IMR-90 (cell line): ENCODE measurements around the gene NKX2-3. TPM values are rescaled to one million over a fixed set of nuclear protein-coding genes. Genes with fewer than 3 reads are reported as not detected.

Experiments used
- ATAC-seq: fragments of 200-7000 bp; cut with Tn5 transposase; 2 replicates; pipeline ENCODE4 v1.9.1; 2020; ENCODE audit warnings: low read depth, mild to moderate bottlenecking, moderate library complexity
- BruUV-seq: library from RNA; stranded (reverse); fragments of 400-500 nt; replicated peaks from 2 replicates; lab custom pipeline; 2021; lab: Mats Ljungman, UMichigan
- CTCF ChIA-PET: fragments of 300-600 bp; formaldehyde crosslinking; extraction: SDS; loops from one replicate; lab custom pipeline; 2021; ENCODE audit warnings: antibody characterized with exemption; lab: Yijun Ruan, JAX
- POLR2A ChIA-PET: fragments of 300-600 bp; sonication (Branson Sonifier 250); formaldehyde crosslinking; loops from one replicate; lab custom pipeline; 2022; ENCODE audit warnings: antibody characterized with exemption; ENCODE audit not compliant: unreplicated experiment; lab: Charles Lee
- DNase-seq: peaks from one replicate; pipeline ENCODE4 v3.0.0; 2013
- H2AFZ ChIP-seq: replicated peaks from 2 replicates; pipeline ENCODE3; 2013; ENCODE audit warnings: low read length, mild to moderate bottlenecking; ENCODE audit not compliant: poor library complexity
- H2AK5ac ChIP-seq: 2 replicates; pipeline ENCODE4 v1.6.1; 2013; ENCODE audit warnings: low read depth, low read length, inconsistent platforms
- H2AK9ac ChIP-seq: replicated peaks from 2 replicates; pipeline ENCODE3; 2013; ENCODE audit warnings: mild to moderate bottlenecking, low read depth, low read length, moderate library complexity; ENCODE audit not compliant: poor library complexity
- H2BK120ac ChIP-seq: 2 replicates; pipeline ENCODE4 v1.6.1; 2013; ENCODE audit warnings: low read depth, low read length, inconsistent platforms
- H2BK15ac ChIP-seq: 3 replicates; pipeline ENCODE4 v1.6.1; 2013; ENCODE audit warnings: low read depth, low read length, inconsistent platforms
- H2BK20ac ChIP-seq: 2 replicates; pipeline ENCODE4 v1.6.1; 2013; ENCODE audit warnings: low read depth, mild to moderate bottlenecking, inconsistent platforms, low read length, moderate library complexity
- H2BK5ac ChIP-seq: 2 replicates; pipeline ENCODE4 v1.6.1; 2013; ENCODE audit warnings: mild to moderate bottlenecking, low read depth, low read length, inconsistent platforms; ENCODE audit not compliant: poor library complexity, severe bottlenecking
- H3K14ac ChIP-seq: replicated peaks from 2 replicates; pipeline ENCODE4 v1.6.1; 2013; ENCODE audit warnings: low read depth, low read length, inconsistent platforms
- H3K18ac ChIP-seq: 2 replicates; pipeline ENCODE4 v1.6.1; 2013; ENCODE audit warnings: low read depth, low read length, control low read depth
- H3K23ac ChIP-seq: 2 replicates; pipeline ENCODE4 v1.6.1; 2013; ENCODE audit warnings: low read depth, low read length, inconsistent platforms
- H3K27ac ChIP-seq: 2 replicates; pipeline ENCODE4 v1.5.1; 2013; ENCODE audit warnings: mild to moderate bottlenecking, control low read depth, low read length; ENCODE audit not compliant: insufficient read depth
- H3K27me3 ChIP-seq: 2 replicates; pipeline ENCODE4 v1.6.1; 2013; ENCODE audit warnings: low read length; ENCODE audit not compliant: control insufficient read depth, insufficient read depth
- H3K36me3 ChIP-seq: 2 replicates; pipeline ENCODE4 v1.6.1; 2013; ENCODE audit warnings: low read length, mixed read lengths; ENCODE audit not compliant: control insufficient read depth, insufficient read depth
- H3K4ac ChIP-seq: 2 replicates; pipeline ENCODE4 v1.6.1; 2013; ENCODE audit warnings: low read depth, low read length, inconsistent platforms
- H3K4me1 ChIP-seq: 2 replicates; pipeline ENCODE4 v1.6.1; 2013; ENCODE audit warnings: low read length, mixed read lengths; ENCODE audit not compliant: control insufficient read depth, insufficient read depth
- H3K4me2 ChIP-seq: 2 replicates; pipeline ENCODE4 v1.6.1; 2013; ENCODE audit warnings: low read depth, mild to moderate bottlenecking, control low read depth, low read length, moderate library complexity
- H3K4me3 ChIP-seq: 2 replicates; pipeline ENCODE4 v1.5.1; 2013; ENCODE audit warnings: low read depth, mild to moderate bottlenecking, control low read depth, low read length, moderate library complexity; ENCODE audit not compliant: insufficient read depth
- H3K56ac ChIP-seq: 2 replicates; pipeline ENCODE4 v1.6.1; 2013; ENCODE audit warnings: low read length, inconsistent platforms; ENCODE audit not compliant: insufficient read depth; ENCODE audit errors: extremely low read depth
- H3K79me1 ChIP-seq, 2 experiments: 2 replicates each; pipeline ENCODE4 v1.6.1; 2013; ENCODE audit warnings: low read length in 2 of 2, inconsistent platforms in 1 of 2, low read depth in 1 of 2
- H3K9ac ChIP-seq: 2 replicates; pipeline ENCODE4 v1.6.1; 2013; ENCODE audit warnings: low read depth, low read length, control low read depth
- H3K9me1 ChIP-seq: 2 replicates; pipeline ENCODE4 v1.6.1; 2013; ENCODE audit warnings: low read length, inconsistent platforms; ENCODE audit not compliant: insufficient read depth
- H3K9me3 ChIP-seq: 2 replicates; pipeline ENCODE4 v1.6.1; 2013; ENCODE audit warnings: low read length; ENCODE audit not compliant: control insufficient read depth, insufficient read depth
- H4K20me1 ChIP-seq: 2 replicates; pipeline ENCODE4 v1.6.1; 2013; ENCODE audit warnings: low read length, inconsistent platforms; ENCODE audit not compliant: insufficient read depth
- H4K5ac ChIP-seq: 2 replicates; pipeline ENCODE4 v1.6.1; 2013; ENCODE audit warnings: mild to moderate bottlenecking, low read depth, low read length, control low read depth
- H4K8ac ChIP-seq, 2 experiments: 2 replicates each; pipeline ENCODE4 v1.6.1; 2013; ENCODE audit warnings: low read depth in 2 of 2, low read length in 2 of 2, control low read depth in 1 of 2, inconsistent platforms in 1 of 2
- H4K91ac ChIP-seq: 2 replicates; pipeline ENCODE4 v1.6.1; 2013; ENCODE audit warnings: low read depth, low read length, inconsistent platforms; ENCODE audit not compliant: insufficient read depth
- CHD1 ChIP-seq: IDR thresholded peaks from 2 replicates; pipeline ENCODE4 v1.6.1; 2012; ENCODE audit warnings: low read depth, low read length, improper control_type of control experiment
- FOS ChIP-seq: fragments of 150-350 bp; IDR thresholded peaks from 2 replicates; pipeline ENCODE4 v1.6.1; 2016; ENCODE audit warnings: low read depth, low read length
- MAFK ChIP-seq: IDR thresholded peaks from 2 replicates; pipeline ENCODE4 v1.6.1; 2012; ENCODE audit warnings: low read depth, low read length, improper control_type of control experiment
- MAZ ChIP-seq: IDR thresholded peaks from 2 replicates; pipeline ENCODE4 v1.6.1; 2012; ENCODE audit warnings: low read depth, mild to moderate bottlenecking, low read length, improper control_type of control experiment, moderate library complexity, borderline replicate concordance
- NFE2L2 ChIP-seq: fragments of 150-350 bp; IDR thresholded peaks from 2 replicates; pipeline ENCODE4 v1.6.1; 2016; ENCODE audit warnings: low read depth, mild to moderate bottlenecking, low read length
- POLR2A ChIP-seq: IDR thresholded peaks from 2 replicates; pipeline ENCODE4 v1.6.1; 2012; ENCODE audit warnings: mild to moderate bottlenecking, low read depth, low read length
- RAD21 ChIP-seq: IDR thresholded peaks from 2 replicates; pipeline ENCODE4 v1.6.1; 2012; ENCODE audit warnings: low read length, improper control_type of control experiment
- RFX5 ChIP-seq: IDR thresholded peaks from 2 replicates; pipeline ENCODE4 v1.8.0; 2012; ENCODE audit warnings: low read depth, mild to moderate bottlenecking, low read length, moderate library complexity
- WGBS, 2 experiments: methylation state at CpG; one replicate each; pipeline versions ENCODE4 v1.1.5 to v1.1.7; 2013; ENCODE audit warnings: missing lambda C conversion rate in 2 of 2; ENCODE audit not compliant: insufficient read length in 1 of 2; ENCODE audit errors: extremely low coverage in 2 of 2; 5-methylcytosine and 5-hydroxymethylcytosine counted together
- dilution Hi-C: fragments of 300-500 bp; cut with HindIII; formaldehyde crosslinking; loops from one replicate; pipeline ENCODE4 v1.14.3; 2018; ENCODE audit warnings: low sequenced_read_pairs; ENCODE audit not compliant: unreplicated experiment
- in situ Hi-C: fragments of 300-500 bp; cut with MboI; formaldehyde crosslinking; loops from 3 replicates; pipeline ENCODE4 v1.14.3; 2019; ENCODE audit warnings: low sequenced_read_pairs, inconsistent platforms, mixed read lengths
- intact Hi-C: fragments of 100-400 bp; cut with micrococcal nuclease; formaldehyde crosslinking; loops from 2 replicates; pipeline ENCODE4 v1.10.0; 2022
- polyA plus RNA-seq, 3 experiments: library from polyadenylated mRNA; depleted of rRNA; stranded (reverse); fragments of >200 nt; gene quantifications; 2 replicates each; pipeline ENCODE4 v1.2.3, GENCODE V29; 2012; ENCODE audit warnings: low replicate concordance in 1 of 3
- total RNA-seq: library from RNA; depleted of rRNA; stranded (reverse); fragments of >200 nt; gene quantifications from 2 replicates; pipeline ENCODE4 v1.2.3, GENCODE V29; 2012
- TF ChIP-seq, protein P1 (sequence below): conservative IDR thresholded peaks from 2 replicates; pipeline ENCODE4 v1.5.1; 2012; ENCODE audit warnings: mild to moderate bottlenecking, low read depth, low read length, improper control_type of control experiment

The NKX2-3 gene
- total and polyA plus RNA-seq, 2 of the 4 experiments (the other 2 are of a cell fraction): not detected

DNA sequence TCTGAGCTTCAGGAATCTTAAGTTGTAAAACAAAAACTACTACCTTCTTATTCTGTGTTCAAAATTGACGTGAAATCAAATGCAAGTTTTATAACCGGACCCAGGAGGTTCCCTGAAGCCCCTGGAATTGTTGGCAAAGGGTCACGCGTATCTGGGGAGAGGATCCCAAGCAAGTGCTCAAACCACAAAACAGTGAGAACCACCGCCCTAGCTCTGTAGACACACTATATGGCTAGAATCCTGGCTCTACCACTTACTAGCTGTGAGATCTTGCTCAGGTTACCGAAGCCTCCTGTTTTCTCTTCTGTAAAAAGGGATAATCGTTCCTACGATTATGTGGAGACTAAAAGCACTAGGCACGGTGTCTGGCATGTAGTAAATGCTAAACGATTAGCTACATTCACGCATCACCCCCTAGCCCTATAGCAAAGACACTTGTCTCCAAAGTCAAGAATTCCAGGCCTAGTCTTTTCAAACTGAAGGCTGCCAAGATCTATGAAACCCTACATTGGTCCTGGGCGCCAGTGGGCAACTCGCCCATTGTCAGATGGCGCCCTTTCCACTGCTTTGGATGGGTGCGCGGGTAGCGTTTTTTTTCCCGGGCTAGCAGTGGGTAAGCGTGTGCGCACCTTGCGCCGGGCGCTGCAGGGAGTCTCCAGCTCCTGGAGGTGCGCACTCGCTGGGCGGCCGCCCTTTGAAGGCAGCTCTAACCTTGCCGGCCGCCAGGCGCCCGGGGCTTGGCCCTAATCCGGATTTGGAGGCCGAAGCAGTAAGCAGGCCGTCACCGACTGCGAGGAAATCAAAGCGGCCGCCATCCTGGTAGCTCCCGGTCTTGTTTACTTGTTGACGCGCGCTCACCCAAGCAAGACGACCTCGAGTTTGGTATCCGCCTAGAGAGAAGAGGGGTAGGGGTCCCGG is 11.6 kb upstream of the NKX2-3 start (continued):
- TF ChIP-seq MAZ: no peak
- TF ChIP-seq POLR2A: no peak

DNA sequence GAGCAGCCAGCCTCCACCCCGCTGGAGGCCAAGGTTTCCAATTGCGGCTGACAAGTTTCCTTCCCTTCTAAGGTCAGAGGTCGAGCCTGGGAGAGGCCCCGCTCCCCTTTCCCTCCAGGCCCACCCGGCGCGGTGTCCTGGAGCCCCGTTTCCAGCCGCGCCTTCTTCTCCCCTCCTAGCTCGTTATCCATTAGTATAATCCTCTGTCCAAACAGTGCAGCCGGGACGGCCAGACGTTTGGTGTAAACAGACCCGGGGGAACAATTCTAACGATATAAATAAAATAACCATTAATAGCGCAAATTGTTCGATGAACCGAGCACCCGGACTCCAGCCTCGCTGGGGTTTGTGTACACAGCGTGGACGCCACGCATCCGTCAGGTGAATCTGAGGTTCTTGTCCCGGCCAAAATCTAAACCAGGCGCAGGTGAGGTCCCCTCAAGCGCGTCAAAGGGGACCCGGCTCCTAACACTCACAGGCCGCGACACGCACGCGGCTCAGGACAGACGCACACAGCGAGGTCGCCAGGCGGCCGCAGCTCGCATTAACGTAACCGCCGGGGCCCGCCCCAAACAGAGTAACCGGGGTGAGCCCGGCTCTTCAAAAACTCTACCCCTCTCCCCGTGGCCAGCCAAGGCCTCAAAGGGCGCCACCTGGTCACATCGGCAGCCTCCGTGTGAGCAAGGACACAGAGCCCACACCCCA is 10.8 kb upstream of the NKX2-3 start:
- Histone ChIP-seq H3K9me3 (peaks cover 5% of the 10 kb centered on the region; the same call in 1 of the 2 replicates), H4K5ac (no peak overlapping the region), H3K79me1 (no peaks in the 10 kb centered on the region), H3K18ac (no peak overlapping the region), H3K9me1 (no peaks in the 10 kb centered on the region), H3K4me2 (no peak overlapping the region), H3K36me3 (no peaks in the 10 kb centered on the region), H2AK9ac (no peak overlapping the region), H2BK5ac (no peak overlapping the region), H2AFZ (no peak overlapping the region), H2AK5ac (no peak overlapping the region), H4K91ac (no peak overlapping the region), H3K14ac (no peak overlapping the region), H2BK20ac (no peak overlapping the region), H4K8ac (no peak overlapping the region), H3K9ac (no peak overlapping the region), H3K23ac (no peak overlapping the region), H3K56ac (no peak overlapping the region), H2BK15ac (no peak overlapping the region), H3K4ac (no peak overlapping the region), H4K20me1 (no peaks in the 10 kb centered on the region; the same call in 1 of the 2 replicates), H2BK120ac (no peak overlapping the region), H3K4me1 (no peaks in the 10 kb centered on the region), H3K4me3 (no peak overlapping the region), H3K27me3 (peaks cover 76% of the 10 kb centered on the region), H3K27ac (no peak overlapping the region)
- WGBS, 2 experiments: 2% methylated on average over 19 of the region's 51 CpGs; no CpG with 5 or more reads in 1 of the 2 experiments
- ATAC-seq (no peak), DNase-seq (no peak)
- BruUV-seq: no TSS peak
- ChIA-PET CTCF (interaction anchor here (0.5 kb wide), 1 partner anchor 27 kb away, joined by 4 read pairs; no protein-coding TSS in a partner anchor), POLR2A (no interaction called here)
- TF ChIP-seq NFE2L2 (no peak), MAFK (no peak), MAZ (no peak), CHD1 (no peak), RAD21 (no peak), RFX5 (no peak), FOS (no peak)
- TF ChIP-seq, protein P1, sequence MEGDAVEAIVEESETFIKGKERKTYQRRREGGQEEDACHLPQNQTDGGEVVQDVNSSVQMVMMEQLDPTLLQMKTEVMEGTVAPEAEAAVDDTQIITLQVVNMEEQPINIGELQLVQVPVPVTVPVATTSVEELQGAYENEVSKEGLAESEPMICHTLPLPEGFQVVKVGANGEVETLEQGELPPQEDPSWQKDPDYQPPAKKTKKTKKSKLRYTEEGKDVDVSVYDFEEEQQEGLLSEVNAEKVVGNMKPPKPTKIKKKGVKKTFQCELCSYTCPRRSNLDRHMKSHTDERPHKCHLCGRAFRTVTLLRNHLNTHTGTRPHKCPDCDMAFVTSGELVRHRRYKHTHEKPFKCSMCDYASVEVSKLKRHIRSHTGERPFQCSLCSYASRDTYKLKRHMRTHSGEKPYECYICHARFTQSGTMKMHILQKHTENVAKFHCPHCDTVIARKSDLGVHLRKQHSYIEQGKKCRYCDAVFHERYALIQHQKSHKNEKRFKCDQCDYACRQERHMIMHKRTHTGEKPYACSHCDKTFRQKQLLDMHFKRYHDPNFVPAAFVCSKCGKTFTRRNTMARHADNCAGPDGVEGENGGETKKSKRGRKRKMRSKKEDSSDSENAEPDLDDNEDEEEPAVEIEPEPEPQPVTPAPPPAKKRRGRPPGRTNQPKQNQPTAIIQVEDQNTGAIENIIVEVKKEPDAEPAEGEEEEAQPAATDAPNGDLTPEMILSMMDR: no peak
- dilution Hi-C loops (no loop called here), in situ Hi-C loops (no loop called here), intact Hi-C loops (no loop called here)
